Measurements from ENCODE around the gene KCNQ2.

The KCNQ2 gene

GRCh38 chr20:63413963-63414684 is 58.3 kb downstream of the KCNQ2 start:
- Histone ChIP-seq H3K27me3 (ENCODE audit: low read depth, low read length) (no peaks in the 10 kb centered on the region), H3K9ac (ENCODE audit: low read length) (no peak overlapping the region), H3K4me2 (ENCODE audit: low read length) (no peak overlapping the region), H2AFZ (ENCODE audit: low read depth, low read length) (no peak overlapping the region), H3K79me2 (ENCODE audit: low read length) (no peaks in the 10 kb centered on the region), H3K27ac (ENCODE audit: low read length) (no peak overlapping the region), H3K4me1 (ENCODE audit: low read length) (no peaks in the 10 kb centered on the region), H3K36me3 (replicated peaks; ENCODE audit: low read depth, low read length) (no peaks in the 10 kb centered on the region), H3K4me3 (ENCODE audit: low read length) (no peak overlapping the region), H3K9me3 (ENCODE audit: insufficient read depth, low read length) (no peaks in the 10 kb centered on the region), H4K20me1 (ENCODE audit: insufficient read depth, low read length) (no peaks in the 10 kb centered on the region)
- TF ChIP-seq EZH2phosphoT487 (IDR thresholded peaks at IDR 0.05; ENCODE audit: low read depth), result no peak
- TF ChIP-seq CTCF (IDR thresholded peaks at IDR 0.05; ENCODE audit: low read depth, low read length), result no peak

- Histone ChIP-seq H3K4me1 (ENCODE audit: low read length) (no peaks in the 10 kb centered on the region), H3K9me3 (ENCODE audit: insufficient read depth, low read length) (no peaks in the 10 kb centered on the region), H3K79me2 (ENCODE audit: low read length) (no peaks in the 10 kb centered on the region), H3K27ac (ENCODE audit: low read length) (no peak overlapping the region), H3K4me2 (ENCODE audit: low read length) (no peak overlapping the region), H3K9ac (ENCODE audit: low read length) (no peak overlapping the region), H4K20me1 (ENCODE audit: insufficient read depth, low read length) (no peaks in the 10 kb centered on the region), H2AFZ (ENCODE audit: low read depth, low read length) (no peak overlapping the region), H3K36me3 (replicated peaks; ENCODE audit: low read depth, low read length) (no peaks in the 10 kb centered on the region), H3K4me3 (ENCODE audit: low read length) (no peak overlapping the region), H3K27me3 (ENCODE audit: low read depth, low read length) (no peaks in the 10 kb centered on the region)
- TF ChIP-seq CTCF (IDR thresholded peaks at IDR 0.05; ENCODE audit: low read depth, low read length) (no peak), EZH2phosphoT487 (IDR thresholded peaks at IDR 0.05; ENCODE audit: low read depth) (no peak)
Measured at GRCh38 chr20:63413323-63413722, 59.1 kb downstream of the KCNQ2 start.

DNA sequence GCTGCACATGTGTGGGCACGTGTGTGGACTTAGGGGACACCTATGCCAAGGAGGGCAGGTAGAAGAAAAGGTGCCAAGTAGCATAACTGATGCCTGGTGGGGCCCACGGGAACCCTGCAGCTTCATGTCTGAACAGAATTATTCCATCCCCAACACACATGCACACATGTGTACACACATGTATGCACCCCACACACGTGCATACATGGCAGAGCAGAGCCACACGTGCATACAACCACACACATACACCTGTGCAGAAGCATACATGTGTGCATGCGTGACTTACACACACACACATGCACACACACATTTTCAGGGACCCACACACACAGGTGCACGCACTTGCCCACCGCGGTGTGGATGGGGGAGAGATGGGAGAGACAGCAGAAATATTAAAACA is 59.6 kb downstream of the KCNQ2 start:
- Histone ChIP-seq H3K27ac (ENCODE audit: low read length) (no peak overlapping the region), H3K4me3 (ENCODE audit: low read length) (no peak overlapping the region), H4K20me1 (ENCODE audit: insufficient read depth, low read length) (no peaks in the 10 kb centered on the region), H2AFZ (ENCODE audit: low read depth, low read length) (no peak overlapping the region), H3K4me2 (ENCODE audit: low read length) (no peak overlapping the region), H3K79me2 (ENCODE audit: low read length) (no peaks in the 10 kb centered on the region), H3K9me3 (ENCODE audit: insufficient read depth, low read length) (no peaks in the 10 kb centered on the region), H3K4me1 (ENCODE audit: low read length) (no peaks in the 10 kb centered on the region), H3K9ac (ENCODE audit: low read length) (no peak overlapping the region), H3K36me3 (replicated peaks; ENCODE audit: low read depth, low read length) (no peaks in the 10 kb centered on the region), H3K27me3 (ENCODE audit: low read depth, low read length) (no peaks in the 10 kb centered on the region)
- TF ChIP-seq CTCF (IDR thresholded peaks at IDR 0.05; ENCODE audit: low read depth, low read length) (no peak), EZH2phosphoT487 (IDR thresholded peaks at IDR 0.05; ENCODE audit: low read depth) (no peak)

- Histone ChIP-seq H3K36me3 (replicated peaks; ENCODE audit: low read depth, low read length) (no peaks in the 10 kb centered on the region), H3K9me3 (ENCODE audit: insufficient read depth, low read length) (no peaks in the 10 kb centered on the region), H3K27me3 (ENCODE audit: low read depth, low read length) (no peaks in the 10 kb centered on the region), H4K20me1 (ENCODE audit: insufficient read depth, low read length) (no peaks in the 10 kb centered on the region), H3K79me2 (ENCODE audit: low read length) (no peaks in the 10 kb centered on the region), H2AFZ (ENCODE audit: low read depth, low read length) (no peak overlapping the region), H3K4me1 (ENCODE audit: low read length) (no peaks in the 10 kb centered on the region), H3K4me2 (ENCODE audit: low read length) (no peak overlapping the region), H3K9ac (ENCODE audit: low read length) (no peak overlapping the region), H3K27ac (ENCODE audit: low read length) (no peak overlapping the region), H3K4me3 (ENCODE audit: low read length) (no peak overlapping the region)
- no peak for TF ChIP-seq CTCF (IDR thresholded peaks at IDR 0.05; ENCODE audit: low read depth, low read length)
- no peak for TF ChIP-seq EZH2phosphoT487 (IDR thresholded peaks at IDR 0.05; ENCODE audit: low read depth)
Measured at GRCh38 chr20:63411898-63412631, 60.4 kb downstream of the KCNQ2 start.

Measured in OCI-LY3 (cell line).